ENCODE results near the gene LYPD6B. TPM values are rescaled to one million over a fixed set of nuclear protein-coding genes. Genes with fewer than 3 reads are reported as not detected.

LYPD6B gene
- total and polyA plus RNA-seq, 9 donors, result 0.17 to 17.0 (median 1.2) TPM; not detected in 2

GRCh38 chr2:149175956-149176355 lies 137.5 kb downstream of the LYPD6B start:
- no peaks in the 10 kb centered on the region for H3K4me1 ChIP-seq (ENCODE audit: insufficient read depth)
- DNase-seq, result no peak
- TF ChIP-seq POLR2A (IDR thresholded peaks at IDR 0.05) (no peak), EP300 (IDR thresholded peaks at IDR 0.05) (no peak), CTCF (IDR thresholded peaks at IDR 0.05) (no peak)
- no peak overlapping the region for H3K4me3 ChIP-seq
- no peaks in the 10 kb centered on the region for H3K27me3 ChIP-seq
- WGBS, 3 donors, result 61 to 74% (median 71%) methylated on average over 2 of the region's 2 CpGs
- intact Hi-C loops (cut with DNase I), result no loop called here
- no peak overlapping the region for H3K27ac ChIP-seq
- no peaks in the 10 kb centered on the region for H3K9me3 ChIP-seq
- H3K36me3 ChIP-seq, result no peaks in the 10 kb centered on the region

GRCh38 chr2:149178612-149179011 lies 140.1 kb downstream of the LYPD6B start:
- intact Hi-C loops (cut with DNase I), result no loop called here
- DNase-seq, result no peak
- Histone ChIP-seq H3K27me3 (no peaks in the 10 kb centered on the region), H3K4me3 (no peak overlapping the region), H3K27ac (no peak overlapping the region), H3K9me3 (no peaks in the 10 kb centered on the region), H3K36me3 (no peaks in the 10 kb centered on the region), H3K4me1 (ENCODE audit: insufficient read depth) (no peaks in the 10 kb centered on the region)
- WGBS, 3 donors, result 74 to 78% (median 77%) methylated on average over 5 of the region's 5 CpGs
- TF ChIP-seq CTCF (IDR thresholded peaks at IDR 0.05) (no peak), EP300 (IDR thresholded peaks at IDR 0.05) (no peak), POLR2A (IDR thresholded peaks at IDR 0.05) (no peak)

- H3K4me1 ChIP-seq (ENCODE audit: insufficient read depth), result no peaks in the 10 kb centered on the region
- no peak overlapping the region for H3K27ac ChIP-seq
- no peak for DNase-seq
- no peaks in the 10 kb centered on the region for H3K27me3 ChIP-seq
- no peak overlapping the region for H3K4me3 ChIP-seq
- no peak for TF ChIP-seq POLR2A (IDR thresholded peaks at IDR 0.05)
- no peak for TF ChIP-seq EP300 (IDR thresholded peaks at IDR 0.05)
- TF ChIP-seq CTCF (IDR thresholded peaks at IDR 0.05), result no peak
- H3K36me3 ChIP-seq, result no peaks in the 10 kb centered on the region
- intact Hi-C loops (cut with DNase I), result no loop called here
- H3K9me3 ChIP-seq, result no peaks in the 10 kb centered on the region
- 63 to 68% (median 67%) methylated on average over 9 of the region's 9 CpGs for WGBS, 3 donors
These were observed 141.9 kb downstream of the LYPD6B start for GRCh38 chr2:149180226-149180875.

GRCh38 chr2:149183187-149183586 lies 144.7 kb downstream of the LYPD6B start:
- Histone ChIP-seq H3K27ac (no peak overlapping the region), H3K9me3 (no peaks in the 10 kb centered on the region), H3K27me3 (no peaks in the 10 kb centered on the region), H3K36me3 (no peaks in the 10 kb centered on the region), H3K4me3 (no peak overlapping the region), H3K4me1 (ENCODE audit: insufficient read depth) (no peaks in the 10 kb centered on the region)
- intact Hi-C loops (cut with DNase I), result no loop called here
- TF ChIP-seq CTCF (IDR thresholded peaks at IDR 0.05) (no peak), POLR2A (IDR thresholded peaks at IDR 0.05) (no peak), EP300 (IDR thresholded peaks at IDR 0.05) (no peak)
- DNase-seq, result no peak
- whole genome bisulfite sequencing, 3 donors, result 100% methylated on average over 1 of the region's 1 CpG

Measured in ovary (tissue), 9 donors.